Trophoblast cell (in vitro differentiated cells and primary cell): ENCODE data around the gene DLGAP1.

Experiments used
- DNase-seq, 2 donors: peaks; one replicate each; pipeline ENCODE4 v3.0.0-alpha.2; 2016
- H2AFZ ChIP-seq: 2 replicates; pipeline ENCODE4 v1.6.1; 2013; ENCODE audit warnings: low read length, moderate library complexity, mild to moderate bottlenecking; ENCODE audit not compliant: insufficient read depth, poor library complexity
- H2AK5ac ChIP-seq: 2 replicates; pipeline ENCODE4 v1.6.1; 2013; ENCODE audit warnings: mild to moderate bottlenecking, low read length
- H2BK120ac ChIP-seq: 2 replicates; pipeline ENCODE4 v1.6.1; 2013; ENCODE audit warnings: low read length, mild to moderate bottlenecking, moderate library complexity; ENCODE audit not compliant: insufficient read depth, poor library complexity
- H2BK12ac ChIP-seq: 2 replicates; pipeline ENCODE4 v1.6.1; 2013; ENCODE audit warnings: mild to moderate bottlenecking, low read length, moderate library complexity
- H2BK5ac ChIP-seq: 2 replicates; pipeline ENCODE4 v1.6.1; 2013; ENCODE audit warnings: low read length, low read depth, moderate library complexity, mild to moderate bottlenecking; ENCODE audit not compliant: poor library complexity
- H3K14ac ChIP-seq: 2 replicates; pipeline ENCODE4 v1.6.1; 2013; ENCODE audit warnings: mild to moderate bottlenecking, low read length
- H3K18ac ChIP-seq: 2 replicates; pipeline ENCODE4 v1.6.1; 2013; ENCODE audit warnings: mild to moderate bottlenecking, low read length
- H3K23ac ChIP-seq: 2 replicates; pipeline ENCODE4 v1.6.1; 2013; ENCODE audit warnings: low read length
- H3K27ac ChIP-seq: 2 replicates; pipeline ENCODE4 v1.5.1; 2013; ENCODE audit warnings: low read depth, mild to moderate bottlenecking, inconsistent platforms, low read length, moderate library complexity
- H3K27me3 ChIP-seq: 2 replicates; pipeline ENCODE4 v1.6.1; 2013; ENCODE audit warnings: inconsistent platforms, mild to moderate bottlenecking, low read length, moderate library complexity; ENCODE audit not compliant: insufficient read depth
- H3K36me3 ChIP-seq, 2 experiments: 1 replicate in 1 of 2; 2 replicates in 1 of 2; pipeline ENCODE4 v1.6.1; 2013; ENCODE audit warnings: low read length in 2 of 2, mild to moderate bottlenecking in 2 of 2, moderate library complexity in 1 of 2; ENCODE audit not compliant: insufficient read depth in 2 of 2, control insufficient read depth in 1 of 2
- H3K4ac ChIP-seq: 2 replicates; pipeline ENCODE4 v1.6.1; 2013; ENCODE audit warnings: low read depth, mild to moderate bottlenecking, low read length, moderate library complexity
- H3K4me1 ChIP-seq, 2 experiments: 1 replicate in 1 of 2; 2 replicates in 1 of 2; pipeline ENCODE4 v1.6.1; 2013; ENCODE audit warnings: low read length in 2 of 2, mild to moderate bottlenecking in 2 of 2, moderate library complexity in 1 of 2; ENCODE audit not compliant: insufficient read depth in 2 of 2, control insufficient read depth in 1 of 2
- H3K4me2 ChIP-seq: 2 replicates; pipeline ENCODE4 v1.6.1; 2013; ENCODE audit warnings: inconsistent platforms, mild to moderate bottlenecking, low read length, moderate library complexity
- H3K4me3 ChIP-seq: 2 replicates; pipeline ENCODE4 v1.5.1; 2013; ENCODE audit warnings: mild to moderate bottlenecking, low read depth, low read length, inconsistent platforms
- H3K79me1 ChIP-seq: one replicate; pipeline ENCODE4 v1.6.1; 2013; ENCODE audit warnings: low read length
- H3K79me2 ChIP-seq: 2 replicates; pipeline ENCODE4 v1.6.1; 2013; ENCODE audit warnings: low read length, mild to moderate bottlenecking; ENCODE audit not compliant: control insufficient read depth, insufficient read depth, poor library complexity
- H3K9ac ChIP-seq: 2 replicates; pipeline ENCODE4 v1.6.1; 2013; ENCODE audit warnings: mild to moderate bottlenecking, low read length
- H3K9me3 ChIP-seq: 2 replicates; pipeline ENCODE4 v1.6.1; 2013; ENCODE audit warnings: low read depth, mild to moderate bottlenecking, control low read depth, inconsistent platforms, low read length; ENCODE audit not compliant: insufficient read depth
- H4K12ac ChIP-seq: 2 replicates; pipeline ENCODE4 v1.6.1; 2013; ENCODE audit warnings: low read depth, mild to moderate bottlenecking, low read length, moderate library complexity
- H4K8ac ChIP-seq: 2 replicates; pipeline ENCODE4 v1.6.1; 2013; ENCODE audit warnings: low read depth, mild to moderate bottlenecking, low read length, moderate library complexity
- H4K91ac ChIP-seq: one replicate; pipeline ENCODE4 v1.6.1; 2013; ENCODE audit warnings: low read depth, mild to moderate bottlenecking, low read length, moderate library complexity
- WGBS: extraction: QIAGEN DNeasy Blood & Tissue Kit; methylation state at CpG from one replicate; pipeline ENCODE4 v1.1.7; 2013; ENCODE audit warnings: missing lambda C conversion rate; ENCODE audit not compliant: insufficient read length, insufficient coverage; ENCODE audit errors: extremely low coverage; 5-methylcytosine and 5-hydroxymethylcytosine counted together

Gene DLGAP1

GRCh38 chr18:3451183-3451988 is 1003.7 kb downstream of the DLGAP1 start:
- peak; percentile 86 to 90 for DNase-seq
- WGBS = no CpG with 5 or more reads among the region's 50 CpGs
- peak overlapping the region; percentile 96 for H2BK120ac ChIP-seq
- peak overlapping the region; percentile 96 for H4K8ac ChIP-seq
- peak overlapping the region; percentile 99 for H3K18ac ChIP-seq
- peaks cover 0 to 7% of the 10 kb centered on the region in 2 experiments for H3K4me1 ChIP-seq
- H2BK12ac ChIP-seq = peak overlapping the region; percentile 41
- peak overlapping the region; percentile 100 for H3K9ac ChIP-seq
- H2BK5ac ChIP-seq = peak overlapping the region; percentile 99
- peak overlapping the region; percentile 62 for H3K4me2 ChIP-seq
- peaks cover 43% of the 10 kb centered on the region for H3K79me2 ChIP-seq
- peak overlapping the region; percentile 72 for H2AFZ ChIP-seq
- peak overlapping the region; percentile 94 for H3K27ac ChIP-seq
- peaks cover 5 to 9% of the 10 kb centered on the region in 2 experiments for H3K36me3 ChIP-seq
- H3K14ac ChIP-seq = peak overlapping the region; percentile 100
- H3K27me3 ChIP-seq = no peaks in the 10 kb centered on the region
- no peaks in the 10 kb centered on the region for H3K9me3 ChIP-seq
- H3K4me3 ChIP-seq = peak overlapping the region; percentile 93
- H2AK5ac ChIP-seq = peak overlapping the region; percentile 98
- peak overlapping the region; percentile 55 for H3K23ac ChIP-seq
- H3K4ac ChIP-seq = peak overlapping the region; percentile 100
- H4K12ac ChIP-seq = peak overlapping the region; percentile 95
- H3K79me1 ChIP-seq = peaks cover 59% of the 10 kb centered on the region
- H4K91ac ChIP-seq = peak overlapping the region; percentile 97

- Histone ChIP-seq H3K4me1 (peaks cover 0 to 5% of the 10 kb centered on the region in 2 experiments), H2BK12ac (peak overlapping the region; percentile 41), H3K79me2 (peaks cover 40% of the 10 kb centered on the region), H3K4ac (peak overlapping the region; percentile 91), H3K36me3 (peaks cover 0 to 6% of the 10 kb centered on the region in 2 experiments), H4K12ac (peak overlapping the region; percentile 37), H2BK5ac (peak overlapping the region; percentile 86), H2AFZ (peak overlapping the region; percentile 3), H4K8ac (peak overlapping the region; percentile 40), H3K14ac (peak overlapping the region; percentile 85), H3K9me3 (no peaks in the 10 kb centered on the region), H3K23ac (no peak overlapping the region), H3K4me2 (peak overlapping the region; percentile 62), H4K91ac (peak overlapping the region; percentile 75), H3K18ac (peak overlapping the region; percentile 71), H3K79me1 (peaks cover 59% of the 10 kb centered on the region), H3K27ac (peak overlapping the region; percentile 94), H2AK5ac (peak overlapping the region; percentile 64), H2BK120ac (peak overlapping the region; percentile 71), H3K27me3 (no peaks in the 10 kb centered on the region), H3K9ac (peak overlapping the region; percentile 100), H3K4me3 (peak overlapping the region; percentile 93)
- DNase-seq = no peak
- no CpG with 5 or more reads among the region's 30 CpGs for WGBS
Observed at GRCh38 chr18:3450799-3451182, 1004.3 kb downstream of the DLGAP1 start.

- H2AFZ ChIP-seq = peak within 1 kb of the TSS; percentile 50
- H2BK5ac ChIP-seq = peak within 1 kb of the TSS; percentile 97
- peaks cover 59% of the 10 kb centered on the region for H3K79me1 ChIP-seq
- peak within 1 kb of the TSS; percentile 91 for H3K4ac ChIP-seq
- H3K9ac ChIP-seq = peak within 1 kb of the TSS; percentile 100
- H4K8ac ChIP-seq = peak within 1 kb of the TSS; percentile 67
- peak within 1 kb of the TSS; percentile 99 for H3K27ac ChIP-seq
- peak within 1 kb of the TSS; percentile 85 for H2AK5ac ChIP-seq
- H3K18ac ChIP-seq = peak within 1 kb of the TSS; percentile 92
- peak within 1 kb of the TSS; percentile 84 for H3K4me2 ChIP-seq
- peaks cover 0 to 6% of the 10 kb centered on the region in 2 experiments for H3K36me3 ChIP-seq
- no peak within 1 kb of the TSS for H3K23ac ChIP-seq
- H2BK120ac ChIP-seq = peak within 1 kb of the TSS; percentile 96
- peak within 1 kb of the TSS; percentile 93 for H3K14ac ChIP-seq
- H2BK12ac ChIP-seq = peak within 1 kb of the TSS; percentile 82
- no CpG with 5 or more reads among the region's 71 CpGs for WGBS
- peaks cover 40% of the 10 kb centered on the region for H3K79me2 ChIP-seq
- no peaks in the 10 kb centered on the region for H3K27me3 ChIP-seq
- peak within 1 kb of the TSS; percentile 93 for H3K4me3 ChIP-seq
- H4K12ac ChIP-seq = peak within 1 kb of the TSS; percentile 76
- peak; percentile 69 to 83 for DNase-seq
- no peaks in the 10 kb centered on the region for H3K9me3 ChIP-seq
- peak within 1 kb of the TSS; percentile 95 for H4K91ac ChIP-seq
- peaks cover 0 to 4% of the 10 kb centered on the region in 2 experiments for H3K4me1 ChIP-seq
Observed at GRCh38 chr18:3450012-3450798, 1004.9 kb downstream of the DLGAP1 start, which contains the start of gene TGIF1. TSS of gene TGIF1 (plus strand) at chr18:3450172. CDS start at chr18:3450490, 318 bp downstream.

- WGBS = no CpG with 5 or more reads among the region's 47 CpGs
- Histone ChIP-seq H3K27ac (peak overlapping the region; percentile 99), H3K79me1 (peaks cover 59% of the 10 kb centered on the region), H4K91ac (peak overlapping the region; percentile 95), H3K27me3 (no peaks in the 10 kb centered on the region), H3K4me3 (peak overlapping the region; percentile 93), H3K4ac (peak overlapping the region; percentile 85), H2BK120ac (peak overlapping the region; percentile 96), H3K14ac (peak overlapping the region; percentile 93), H3K4me2 (peak overlapping the region; percentile 84), H2BK5ac (peak overlapping the region; percentile 97), H3K23ac (no peak overlapping the region), H2AFZ (peak overlapping the region; percentile 41), H2BK12ac (peak overlapping the region; percentile 82), H2AK5ac (peak overlapping the region; percentile 85), H3K9ac (peak overlapping the region; percentile 85), H4K8ac (peak overlapping the region; percentile 67), H4K12ac (peak overlapping the region; percentile 76), H3K9me3 (no peaks in the 10 kb centered on the region), H3K4me1 (peaks cover 0 to 4% of the 10 kb centered on the region in 2 experiments), H3K18ac (peak overlapping the region; percentile 92), H3K36me3 (peaks cover 0 to 6% of the 10 kb centered on the region in 2 experiments), H3K79me2 (peaks cover 40% of the 10 kb centered on the region)
- peak; percentile 97 to 99 for DNase-seq
Observed at GRCh38 chr18:3449512-3450011, 1005.5 kb downstream of the DLGAP1 start.
